OCI-LY3 (cell line): ENCODE results near the gene CPT1A.

Experiments used
- H2AFZ ChIP-seq: fragments of 200-600, 300-600 bp; shearing (Covaris generic); 2 replicates; pipeline ENCODE4 v1.6.0; 2014; ENCODE audit warnings: antibody characterized with exemption, low read depth, low read length
- H3K27ac ChIP-seq: fragments of 200-600, 300-600 bp; sonication (generic); 2 replicates; pipeline ENCODE4 v1.5.1; 2014; ENCODE audit warnings: mild to moderate bottlenecking, low read length, moderate library complexity, mixed read lengths
- H3K27me3 ChIP-seq: fragments of 200-600, 300-600 bp; sonication (generic); 2 replicates; pipeline ENCODE4 v1.6.1; 2014; ENCODE audit warnings: low read depth, low read length, mixed read lengths
- H3K36me3 ChIP-seq: fragments of 200-600, 300-600 bp; sonication (generic); replicated peaks from 2 replicates; pipeline ENCODE3; 2014; ENCODE audit warnings: low read depth, low read length, mixed read lengths
- H3K4me1 ChIP-seq: fragments of 300-600, 200-600 bp; sonication (generic); 2 replicates; pipeline ENCODE4 v1.6.1; 2014; ENCODE audit warnings: low read length, mixed read lengths
- H3K4me2 ChIP-seq: fragments of 200-600, 300-600 bp; sonication (generic); 2 replicates; pipeline ENCODE4 v1.6.1; 2014; ENCODE audit warnings: low read length, mixed read lengths
- H3K4me3 ChIP-seq: fragments of 300-600, 200-600 bp; sonication (generic); 2 replicates; pipeline ENCODE4 v1.5.1; 2014; ENCODE audit warnings: antibody characterized with exemption, mild to moderate bottlenecking, low read length, moderate library complexity
- H3K79me2 ChIP-seq: fragments of 300-600, 200-600 bp; shearing (Covaris generic); 2 replicates; pipeline ENCODE4 v1.6.1; 2014; ENCODE audit warnings: mild to moderate bottlenecking, low read length, mixed read lengths
- H3K9ac ChIP-seq: fragments of 300-600, 200-600 bp; shearing (Covaris generic); 2 replicates; pipeline ENCODE4 v1.6.0; 2014; ENCODE audit warnings: mild to moderate bottlenecking, low read length, moderate library complexity
- H3K9me3 ChIP-seq: fragments of 200-600, 300-600 bp; shearing (Covaris generic); 2 replicates; pipeline ENCODE4 v1.6.1; 2014; ENCODE audit warnings: low read length, mixed read lengths; ENCODE audit not compliant: insufficient read depth
- H4K20me1 ChIP-seq: fragments of 200-600, 300-600 bp; sonication (generic); 2 replicates; pipeline ENCODE4 v1.6.1; 2016; ENCODE audit warnings: low read length, mixed read lengths; ENCODE audit not compliant: insufficient read depth
- CTCF ChIP-seq: fragments of 200-600, 300-600 bp; sonication (generic); IDR thresholded peaks from 2 replicates; pipeline ENCODE4 v1.5.1; 2014; ENCODE audit warnings: antibody characterized with exemption, low read length, low read depth
- EZH2phosphoT487 ChIP-seq: fragments of 200-600 bp; shearing (Covaris generic); IDR thresholded peaks from 2 replicates; pipeline ENCODE4 v1.6.1; 2018; ENCODE audit warnings: antibody characterized with exemption, mixed run types, low read depth

CPT1A gene

DNA sequence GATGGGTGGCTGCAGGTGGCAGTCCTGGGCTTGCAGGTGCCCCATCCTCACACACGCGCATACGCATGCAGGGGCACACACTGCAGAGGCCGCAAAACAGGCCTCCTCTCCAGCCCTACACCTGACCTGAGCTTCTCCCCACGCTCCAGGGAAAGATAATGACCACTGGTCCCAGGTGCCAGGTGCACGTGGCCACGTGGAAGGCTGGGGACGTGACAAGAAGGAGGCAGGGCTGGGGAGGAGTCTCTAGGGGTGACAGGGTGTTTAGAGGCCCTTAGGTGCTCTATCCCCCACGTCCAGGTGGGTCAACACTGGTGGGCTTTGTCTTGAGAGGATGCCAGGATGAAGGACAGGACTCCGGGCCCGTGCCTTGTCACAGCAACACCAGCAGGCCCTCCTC, 23.5 kb upstream of the CPT1A start:
- no peak overlapping the region for H2AFZ ChIP-seq
- no peaks in the 10 kb centered on the region for H4K20me1 ChIP-seq
- H3K27me3 ChIP-seq, result peaks cover 20% of the 10 kb centered on the region
- no peak overlapping the region for H3K4me2 ChIP-seq
- no peak overlapping the region for H3K4me3 ChIP-seq
- no peaks in the 10 kb centered on the region for H3K36me3 ChIP-seq
- H3K9ac ChIP-seq, result no peak overlapping the region
- H3K79me2 ChIP-seq, result no peaks in the 10 kb centered on the region
- no peaks in the 10 kb centered on the region for H3K9me3 ChIP-seq
- H3K27ac ChIP-seq, result no peak overlapping the region
- peaks cover 8% of the 10 kb centered on the region; the same call in 1 of the 2 replicates for H3K4me1 ChIP-seq
- TF ChIP-seq EZH2phosphoT487 (no peak), CTCF (no peak)

DNA sequence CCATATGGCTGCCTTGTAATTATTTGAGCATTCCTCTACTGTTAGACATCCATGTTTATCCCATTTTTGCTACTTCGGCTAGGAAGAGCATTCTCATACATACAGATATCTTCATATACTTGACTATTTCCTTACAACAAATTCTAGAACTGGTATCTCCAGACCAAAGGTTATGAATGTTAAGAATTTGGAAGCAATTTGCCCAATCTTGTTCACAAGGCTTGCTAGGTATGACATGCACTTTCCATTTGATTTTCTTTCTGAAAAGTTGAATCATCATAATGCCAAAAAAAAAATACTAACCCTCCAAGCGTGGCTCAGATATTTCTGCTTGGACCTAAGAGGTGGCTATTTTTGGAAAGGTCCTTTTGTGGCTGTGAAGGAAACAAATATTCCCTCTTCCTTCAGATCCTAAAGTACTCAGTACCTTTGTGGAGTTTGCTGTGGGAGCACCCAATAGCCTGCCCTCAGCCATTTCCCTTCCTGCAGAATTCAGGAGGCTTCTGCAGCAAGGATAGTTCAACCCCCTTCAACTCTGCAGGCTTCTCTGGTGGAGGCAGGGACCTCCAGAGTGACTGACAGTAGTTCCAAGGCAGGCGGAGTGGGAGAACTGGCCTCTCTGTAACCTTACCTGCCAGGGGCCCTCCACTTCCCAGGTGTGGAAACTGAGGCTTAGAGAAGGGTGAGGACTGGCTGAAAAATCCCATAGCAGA, 22.0 kb upstream of the CPT1A start:
- Histone ChIP-seq H3K79me2 (no peaks in the 10 kb centered on the region), H3K27me3 (peaks cover 7% of the 10 kb centered on the region), H3K9ac (no peak overlapping the region), H3K9me3 (peaks cover 5% of the 10 kb centered on the region; the same call in 1 of the 2 replicates), H3K4me3 (no peak overlapping the region), H3K36me3 (no peaks in the 10 kb centered on the region), H3K27ac (no peak overlapping the region), H3K4me2 (no peak overlapping the region), H4K20me1 (no peaks in the 10 kb centered on the region), H3K4me1 (no peaks in the 10 kb centered on the region), H2AFZ (no peak overlapping the region)
- TF ChIP-seq CTCF (no peak), EZH2phosphoT487 (no peak)

DNA sequence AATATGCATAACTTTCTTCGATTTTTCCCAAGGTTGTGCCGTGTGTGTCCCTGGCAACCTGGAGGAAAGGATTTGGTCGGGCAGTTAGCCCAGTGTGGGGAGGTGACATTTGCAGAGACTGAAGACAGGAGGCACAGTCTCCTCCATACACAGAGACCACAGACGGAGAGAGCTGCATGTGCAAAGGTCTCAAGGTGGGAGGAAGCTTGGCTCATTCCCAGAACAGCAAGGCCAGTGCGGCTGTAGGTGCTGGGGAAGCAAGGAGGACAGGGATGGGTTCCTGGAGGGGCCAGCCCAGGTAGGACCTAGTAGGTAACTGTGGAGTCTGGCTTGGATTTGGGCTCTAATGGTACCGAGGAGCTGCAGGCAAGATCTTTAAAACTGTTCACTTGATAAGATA, 20.7 kb upstream of the CPT1A start:
- no peaks in the 10 kb centered on the region for H3K36me3 ChIP-seq
- H3K27me3 ChIP-seq, result peaks cover 3% of the 10 kb centered on the region; the same call in 1 of the 2 replicates
- no peaks in the 10 kb centered on the region for H4K20me1 ChIP-seq
- TF ChIP-seq CTCF (no peak), EZH2phosphoT487 (no peak)
- no peak overlapping the region for H3K4me2 ChIP-seq
- H3K4me1 ChIP-seq, result no peaks in the 10 kb centered on the region
- H3K4me3 ChIP-seq, result no peak overlapping the region
- no peaks in the 10 kb centered on the region for H3K79me2 ChIP-seq
- no peak overlapping the region for H3K9ac ChIP-seq
- no peak overlapping the region for H2AFZ ChIP-seq
- H3K27ac ChIP-seq, result no peak overlapping the region
- H3K9me3 ChIP-seq, result peaks cover 5% of the 10 kb centered on the region; the same call in 1 of the 2 replicates

GRCh38 chr11:68859123-68859522, 17.4 kb upstream of the CPT1A start:
- H3K4me3 ChIP-seq, result no peak overlapping the region

More at GRCh38 chr11:68859123-68859522, 17.4 kb upstream of the CPT1A start:
- Histone ChIP-seq H3K27ac (no peak overlapping the region), H4K20me1 (no peaks in the 10 kb centered on the region), H3K4me2 (no peak overlapping the region), H3K9me3 (peaks cover 5% of the 10 kb centered on the region; the same call in 1 of the 2 replicates), H2AFZ (no peak overlapping the region), H3K79me2 (no peaks in the 10 kb centered on the region), H3K27me3 (peaks cover 4% of the 10 kb centered on the region; the same call in 1 of the 2 replicates), H3K36me3 (no peaks in the 10 kb centered on the region), H3K4me1 (no peaks in the 10 kb centered on the region), H3K9ac (no peak overlapping the region)
- TF ChIP-seq CTCF, result no peak
